NOMO-1 treated with DMSO at 0.1 percent for 48 hours (cell line): ENCODE measurements around the gene MLLT10.
A peak's percentile ranks its signal among the peaks of the same experiment; 100 is the strongest.
"Not testable (repeated sequence)": the region's sequence is repeated elsewhere in the genome, so short reads cannot be mapped to it uniquely, and the experiment has no call there.

ENCODE experiments used
- DNase-seq: peaks from one replicate; lab custom pipeline; 2025; ENCODE audit not compliant: unreplicated experiment; lab: John Stamatoyannopoulos, UW

MLLT10 gene

GRCh38 chr10:21527598-21528235 lies 6.3 kb upstream of the MLLT10 start:
- DNase-seq, result no peak

- DNase-seq, result no peak
Observed at GRCh38 chr10:21528236-21529031, 5.6 kb upstream of the MLLT10 start.

- DNase-seq, result no peak
Observed at GRCh38 chr10:21529032-21529910, 4.8 kb upstream of the MLLT10 start.

GRCh38 chr10:21530168-21530567 lies 3.9 kb upstream of the MLLT10 start:
- DNase-seq, result no peak

GRCh38 chr10:21530641-21531040 lies 3.4 kb upstream of the MLLT10 start:
- DNase-seq, result no peak

GRCh38 chr10:21531164-21531563 lies 2.9 kb upstream of the MLLT10 start:
- DNase-seq, result peak; percentile 92

GRCh38 chr10:21532694-21533466 lies 1.2 kb upstream of the MLLT10 start:
- no peak for DNase-seq

- DNase-seq, result no peak
Observed at GRCh38 chr10:21534280-21534586, 201 bp downstream of the MLLT10 start.

GRCh38 chr10:21534604-21535493 lies 817 bp downstream of the MLLT10 start:
- DNase-seq, result no peak

- DNase-seq, result no peak
Observed at GRCh38 chr10:21535494-21535965, 1.5 kb downstream of the MLLT10 start.

GRCh38 chr10:21535976-21536375 lies 1.9 kb downstream of the MLLT10 start:
- DNase-seq, result not testable (repeated sequence)

- no peak for DNase-seq
Observed at GRCh38 chr10:21536874-21537273, 2.8 kb downstream of the MLLT10 start.

- DNase-seq, result not testable (repeated sequence)
Observed at GRCh38 chr10:21540701-21541100, 6.7 kb downstream of the MLLT10 start.

- DNase-seq, result no peak
Observed at GRCh38 chr10:21547246-21547645, 13.2 kb downstream of the MLLT10 start.

- DNase-seq, result no peak
Observed at GRCh38 chr10:21552638-21553037, 18.6 kb downstream of the MLLT10 start.

GRCh38 chr10:21556527-21556926 lies 22.5 kb downstream of the MLLT10 start:
- DNase-seq, result no peak

- not testable (repeated sequence) for DNase-seq
Observed at GRCh38 chr10:21558984-21559383, 25.0 kb downstream of the MLLT10 start.

GRCh38 chr10:21570761-21571521 lies 36.9 kb downstream of the MLLT10 start:
- no peak for DNase-seq

- DNase-seq, result no peak
Observed at GRCh38 chr10:21572578-21572977, 38.5 kb downstream of the MLLT10 start.
